Measurements from ENCODE around the gene NRXN3.

DNA sequence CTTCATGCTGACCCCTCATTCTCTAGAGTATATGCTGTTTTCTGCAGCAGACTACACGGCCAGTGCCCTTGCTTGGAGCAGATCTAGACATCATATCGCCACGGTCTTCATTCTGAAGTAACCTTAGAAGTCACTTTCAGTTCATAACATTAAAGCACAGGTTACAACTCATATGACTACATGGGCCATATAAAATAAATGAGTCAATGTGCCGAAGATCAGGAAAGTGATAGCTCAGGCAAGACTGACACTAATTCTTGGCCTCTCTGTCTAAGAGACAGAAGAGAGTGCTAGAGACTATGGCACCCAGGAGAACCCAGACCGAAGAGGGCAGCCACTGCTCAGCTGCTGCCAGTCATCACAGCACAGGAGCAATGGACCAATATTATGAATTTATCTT, 1431.4 kb downstream of the NRXN3 start:
- TF ChIP-seq, protein P1, sequence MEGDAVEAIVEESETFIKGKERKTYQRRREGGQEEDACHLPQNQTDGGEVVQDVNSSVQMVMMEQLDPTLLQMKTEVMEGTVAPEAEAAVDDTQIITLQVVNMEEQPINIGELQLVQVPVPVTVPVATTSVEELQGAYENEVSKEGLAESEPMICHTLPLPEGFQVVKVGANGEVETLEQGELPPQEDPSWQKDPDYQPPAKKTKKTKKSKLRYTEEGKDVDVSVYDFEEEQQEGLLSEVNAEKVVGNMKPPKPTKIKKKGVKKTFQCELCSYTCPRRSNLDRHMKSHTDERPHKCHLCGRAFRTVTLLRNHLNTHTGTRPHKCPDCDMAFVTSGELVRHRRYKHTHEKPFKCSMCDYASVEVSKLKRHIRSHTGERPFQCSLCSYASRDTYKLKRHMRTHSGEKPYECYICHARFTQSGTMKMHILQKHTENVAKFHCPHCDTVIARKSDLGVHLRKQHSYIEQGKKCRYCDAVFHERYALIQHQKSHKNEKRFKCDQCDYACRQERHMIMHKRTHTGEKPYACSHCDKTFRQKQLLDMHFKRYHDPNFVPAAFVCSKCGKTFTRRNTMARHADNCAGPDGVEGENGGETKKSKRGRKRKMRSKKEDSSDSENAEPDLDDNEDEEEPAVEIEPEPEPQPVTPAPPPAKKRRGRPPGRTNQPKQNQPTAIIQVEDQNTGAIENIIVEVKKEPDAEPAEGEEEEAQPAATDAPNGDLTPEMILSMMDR (IDR thresholded peaks at IDR 0.05): no peak
- no peak for TF ChIP-seq POLR2A (IDR thresholded peaks at IDR 0.05)
